NCI-H345 treated with DMSO at 0.1 percent for 48 hours (cell line): ENCODE results near the gene GPRC5C.

Source experiments
- DNase-seq: peaks from one replicate; lab custom pipeline; 2025; ENCODE audit not compliant: unreplicated experiment; lab: John Stamatoyannopoulos, UW

The GPRC5C gene

GRCh38 chr17:74450231-74450630 is 18.3 kb downstream of the GPRC5C start:
- no peak for DNase-seq

- DNase-seq = no peak
Observed at GRCh38 chr17:74450925-74451403, 19.1 kb downstream of the GPRC5C start.

GRCh38 chr17:74451557-74451956 is 19.7 kb downstream of the GPRC5C start:
- DNase-seq = no peak

- DNase-seq = no peak
Observed at GRCh38 chr17:74452033-74452840, 20.3 kb downstream of the GPRC5C start.

GRCh38 chr17:74452841-74453661 is 21.2 kb downstream of the GPRC5C start:
- no peak for DNase-seq

GRCh38 chr17:74453665-74454196 is 21.8 kb downstream of the GPRC5C start:
- DNase-seq = peak; percentile 39

- peak; percentile 86 for DNase-seq
Observed at GRCh38 chr17:74454197-74455024, 22.5 kb downstream of the GPRC5C start.

GRCh38 chr17:74455025-74455545 is 23.2 kb downstream of the GPRC5C start:
- DNase-seq = no peak

- DNase-seq = no peak
Observed at GRCh38 chr17:74455821-74456220, 23.9 kb downstream of the GPRC5C start.

GRCh38 chr17:74457146-74457819 is 25.4 kb downstream of the GPRC5C start:
- DNase-seq = peak; percentile 34

- no peak for DNase-seq
Observed at GRCh38 chr17:74457820-74458166, 25.9 kb downstream of the GPRC5C start.

- no peak for DNase-seq
Observed at GRCh38 chr17:74458835-74459234, 26.9 kb downstream of the GPRC5C start.

- no peak for DNase-seq
Observed at GRCh38 chr17:74459622-74460021, 27.7 kb downstream of the GPRC5C start.

- no peak for DNase-seq
Observed at GRCh38 chr17:74460241-74460640, 28.4 kb downstream of the GPRC5C start.

GRCh38 chr17:74460996-74461395 is 29.1 kb downstream of the GPRC5C start:
- no peak for DNase-seq

GRCh38 chr17:74461611-74462010 is 29.7 kb downstream of the GPRC5C start:
- DNase-seq = no peak

- DNase-seq = no peak
Observed at GRCh38 chr17:74464730-74465377, 33.0 kb downstream of the GPRC5C start.

GRCh38 chr17:74465378-74466110 is 33.7 kb downstream of the GPRC5C start:
- DNase-seq = no peak
